Hepatocyte (in vitro differentiated cells): ENCODE results near the gene RFNG.

Experiments used
- EZH2 ChIP-seq: fragments of 200-600 bp; sonication (generic); IDR thresholded peaks from 2 replicates; pipeline ENCODE4 v1.6.1; 2016; ENCODE audit warnings: antibody characterized with exemption, mild to moderate bottlenecking, borderline replicate concordance
- EZH2phosphoT487 ChIP-seq: fragments of 200-600 bp; sonication (generic); IDR thresholded peaks from one replicate; pipeline ENCODE4 v1.6.1; 2018; ENCODE audit warnings: antibody characterized with exemption, mild to moderate bottlenecking, low read depth, moderate library complexity; ENCODE audit not compliant: unreplicated experiment, severe bottlenecking
- TF ChIP-seq, protein P1 (sequence below): fragments of 200-600 bp; sonication (generic); IDR thresholded peaks from 2 replicates; pipeline ENCODE4 v1.5.1; 2016; ENCODE audit warnings: antibody characterized with exemption, mild to moderate bottlenecking; ENCODE audit not compliant: poor library complexity

DNA sequence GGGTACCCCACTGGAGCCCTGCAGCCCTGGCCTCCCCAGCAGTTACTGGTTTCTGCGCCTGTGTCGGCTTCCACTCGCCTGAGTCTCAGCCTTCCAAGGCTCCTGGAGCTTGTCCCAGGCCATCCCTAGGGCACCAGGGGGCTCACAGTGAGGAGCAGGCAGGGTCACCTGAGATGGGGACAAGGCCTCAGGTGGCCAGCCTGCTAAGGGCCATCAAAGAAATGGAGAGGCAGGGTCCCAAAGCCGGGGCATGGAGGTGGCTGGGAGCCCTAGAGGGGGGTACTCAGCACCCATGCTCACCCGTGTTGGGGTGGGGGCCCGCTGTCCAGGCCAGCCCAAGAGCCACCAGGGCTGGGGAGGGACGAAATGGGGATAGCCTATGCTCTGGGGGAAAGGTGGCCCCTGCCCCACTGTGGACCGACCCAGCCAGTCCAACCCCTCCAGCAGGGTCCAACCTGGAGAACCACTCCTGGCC is 45.1 kb upstream of the RFNG start:
- TF ChIP-seq, protein P1, sequence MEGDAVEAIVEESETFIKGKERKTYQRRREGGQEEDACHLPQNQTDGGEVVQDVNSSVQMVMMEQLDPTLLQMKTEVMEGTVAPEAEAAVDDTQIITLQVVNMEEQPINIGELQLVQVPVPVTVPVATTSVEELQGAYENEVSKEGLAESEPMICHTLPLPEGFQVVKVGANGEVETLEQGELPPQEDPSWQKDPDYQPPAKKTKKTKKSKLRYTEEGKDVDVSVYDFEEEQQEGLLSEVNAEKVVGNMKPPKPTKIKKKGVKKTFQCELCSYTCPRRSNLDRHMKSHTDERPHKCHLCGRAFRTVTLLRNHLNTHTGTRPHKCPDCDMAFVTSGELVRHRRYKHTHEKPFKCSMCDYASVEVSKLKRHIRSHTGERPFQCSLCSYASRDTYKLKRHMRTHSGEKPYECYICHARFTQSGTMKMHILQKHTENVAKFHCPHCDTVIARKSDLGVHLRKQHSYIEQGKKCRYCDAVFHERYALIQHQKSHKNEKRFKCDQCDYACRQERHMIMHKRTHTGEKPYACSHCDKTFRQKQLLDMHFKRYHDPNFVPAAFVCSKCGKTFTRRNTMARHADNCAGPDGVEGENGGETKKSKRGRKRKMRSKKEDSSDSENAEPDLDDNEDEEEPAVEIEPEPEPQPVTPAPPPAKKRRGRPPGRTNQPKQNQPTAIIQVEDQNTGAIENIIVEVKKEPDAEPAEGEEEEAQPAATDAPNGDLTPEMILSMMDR: no peak
- TF ChIP-seq EZH2phosphoT487 (no peak), EZH2 (no peak)
